Measurements from ENCODE around the gene STX2. TPM values are rescaled to one million over a fixed set of nuclear protein-coding genes. Genes with fewer than 3 reads are reported as not detected.

Gene STX2
- total RNA-seq, 1 donor from 2014 or later: 20.5 TPM

DNA sequence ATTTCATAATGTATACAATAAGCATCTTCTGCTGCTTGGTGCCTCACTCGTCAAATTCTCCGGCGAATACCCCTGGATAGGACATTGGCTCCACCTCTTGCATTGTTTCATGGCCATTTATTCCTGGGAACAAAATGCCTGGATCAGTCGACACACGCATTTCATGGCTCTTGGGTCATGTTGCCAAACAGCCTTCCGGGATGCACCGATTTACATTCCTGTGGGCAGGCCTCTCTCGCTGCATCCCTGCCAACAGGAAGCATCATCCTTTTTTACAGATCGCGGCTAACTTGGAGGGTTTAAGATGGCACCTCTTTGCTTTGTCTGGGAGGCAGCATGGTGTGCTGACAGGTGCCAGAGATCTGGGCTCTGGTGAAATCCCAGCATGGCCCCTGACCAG lies 90.3 kb downstream of the STX2 start:
- Mint-ChIP-seq H3K36me3 (ENCODE audit: insufficient read depth) (no peaks in the 10 kb centered on the region), H3K4me3 (ENCODE audit: low read depth) (no peak overlapping the region), H3K27me3 (peaks cover 33% of the 10 kb centered on the region), H3K27ac (no peak overlapping the region), H3K9me3 (ENCODE audit: low read depth) (no peaks in the 10 kb centered on the region), H3K4me1 (ENCODE audit: low read depth) (peaks cover 4% of the 10 kb centered on the region)
- DNase-seq (ENCODE audit: low spot score, unreplicated experiment): no peak
- TF ChIP-seq, protein P1, sequence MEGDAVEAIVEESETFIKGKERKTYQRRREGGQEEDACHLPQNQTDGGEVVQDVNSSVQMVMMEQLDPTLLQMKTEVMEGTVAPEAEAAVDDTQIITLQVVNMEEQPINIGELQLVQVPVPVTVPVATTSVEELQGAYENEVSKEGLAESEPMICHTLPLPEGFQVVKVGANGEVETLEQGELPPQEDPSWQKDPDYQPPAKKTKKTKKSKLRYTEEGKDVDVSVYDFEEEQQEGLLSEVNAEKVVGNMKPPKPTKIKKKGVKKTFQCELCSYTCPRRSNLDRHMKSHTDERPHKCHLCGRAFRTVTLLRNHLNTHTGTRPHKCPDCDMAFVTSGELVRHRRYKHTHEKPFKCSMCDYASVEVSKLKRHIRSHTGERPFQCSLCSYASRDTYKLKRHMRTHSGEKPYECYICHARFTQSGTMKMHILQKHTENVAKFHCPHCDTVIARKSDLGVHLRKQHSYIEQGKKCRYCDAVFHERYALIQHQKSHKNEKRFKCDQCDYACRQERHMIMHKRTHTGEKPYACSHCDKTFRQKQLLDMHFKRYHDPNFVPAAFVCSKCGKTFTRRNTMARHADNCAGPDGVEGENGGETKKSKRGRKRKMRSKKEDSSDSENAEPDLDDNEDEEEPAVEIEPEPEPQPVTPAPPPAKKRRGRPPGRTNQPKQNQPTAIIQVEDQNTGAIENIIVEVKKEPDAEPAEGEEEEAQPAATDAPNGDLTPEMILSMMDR (IDR thresholded peaks at IDR 0.05; ENCODE audit: unreplicated experiment): no peak

DNA sequence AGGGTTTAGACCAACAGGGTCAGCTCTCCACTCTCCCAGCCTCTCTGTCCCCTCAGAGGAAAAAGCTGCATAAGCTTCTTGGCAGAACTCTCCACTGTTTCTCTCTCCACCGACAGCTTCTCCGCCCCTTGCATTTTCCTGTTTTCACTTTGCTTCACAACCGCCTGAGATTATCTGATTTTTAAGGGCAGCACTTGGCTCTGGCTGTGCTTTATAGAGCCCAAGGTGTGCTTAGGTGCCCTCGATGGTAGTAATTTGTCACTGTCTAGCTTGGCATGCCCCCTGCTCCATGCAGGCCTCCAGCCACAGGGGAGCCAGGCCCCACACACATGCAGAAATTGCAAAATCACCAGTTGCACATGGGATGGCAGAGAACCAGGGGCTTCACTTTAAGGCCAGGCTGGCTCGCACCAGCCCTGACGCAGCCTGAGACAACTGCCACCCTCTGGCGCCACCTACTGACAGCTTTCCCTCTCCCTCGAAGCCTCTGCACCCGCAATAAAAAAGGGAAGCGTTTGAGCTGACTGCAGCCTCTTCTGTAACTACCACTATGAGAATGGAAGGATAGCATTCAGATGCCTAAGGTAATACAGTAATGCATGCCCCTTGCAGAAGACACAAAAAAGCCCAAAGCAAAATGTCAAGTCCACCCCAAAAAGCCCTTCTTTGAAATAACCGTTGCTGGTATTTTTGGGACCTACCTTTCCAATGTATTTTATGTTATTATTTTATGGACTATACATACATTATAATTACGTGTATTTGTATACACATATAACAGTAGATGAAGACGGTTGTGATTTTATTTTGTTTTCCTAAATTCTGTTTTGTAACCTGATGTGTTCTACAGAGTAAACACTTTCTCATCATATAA lies 90.9 kb downstream of the STX2 start:
- no peaks in the 10 kb centered on the region for H3K9me3 Mint-ChIP-seq (ENCODE audit: low read depth)
- no peak overlapping the region for H3K4me3 Mint-ChIP-seq (ENCODE audit: low read depth)
- peak; percentile 80 for DNase-seq (ENCODE audit: low spot score, unreplicated experiment)
- no peak overlapping the region for H3K27ac Mint-ChIP-seq
- H3K36me3 Mint-ChIP-seq (ENCODE audit: insufficient read depth): no peaks in the 10 kb centered on the region
- H3K27me3 Mint-ChIP-seq: peaks cover 33% of the 10 kb centered on the region
- TF ChIP-seq, protein P1 (IDR thresholded peaks at IDR 0.05; ENCODE audit: unreplicated experiment): peak; percentile 93
- H3K4me1 Mint-ChIP-seq (ENCODE audit: low read depth): peaks cover 4% of the 10 kb centered on the region

DNA sequence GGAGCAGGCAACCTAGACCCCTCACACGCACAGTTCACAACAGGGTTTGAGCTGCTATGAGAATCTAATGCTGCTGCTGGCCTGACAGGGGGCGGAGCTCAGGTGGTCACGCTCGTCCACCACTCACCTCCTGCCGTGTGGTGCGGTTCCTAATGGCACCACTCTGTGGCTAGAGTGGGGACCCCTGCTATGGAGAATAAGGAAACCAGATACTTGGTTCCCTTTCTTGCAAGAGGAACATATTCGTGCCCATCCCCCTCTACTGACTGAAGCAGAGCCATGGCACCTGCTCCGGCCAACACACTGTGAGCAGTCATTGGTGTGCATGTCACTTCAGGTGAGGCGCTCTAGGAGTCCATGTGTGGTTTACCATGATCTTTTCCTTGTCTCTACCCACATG lies 92.5 kb downstream of the STX2 start:
- Mint-ChIP-seq H3K27me3 (peaks cover 29% of the 10 kb centered on the region), H3K27ac (no peak overlapping the region), H3K4me1 (ENCODE audit: low read depth) (peaks cover 4% of the 10 kb centered on the region), H3K36me3 (ENCODE audit: insufficient read depth) (no peaks in the 10 kb centered on the region), H3K4me3 (ENCODE audit: low read depth) (no peak overlapping the region), H3K9me3 (ENCODE audit: low read depth) (no peaks in the 10 kb centered on the region)
- TF ChIP-seq, protein P1 (IDR thresholded peaks at IDR 0.05; ENCODE audit: unreplicated experiment): no peak
- DNase-seq (ENCODE audit: low spot score, unreplicated experiment): no peak

DNA sequence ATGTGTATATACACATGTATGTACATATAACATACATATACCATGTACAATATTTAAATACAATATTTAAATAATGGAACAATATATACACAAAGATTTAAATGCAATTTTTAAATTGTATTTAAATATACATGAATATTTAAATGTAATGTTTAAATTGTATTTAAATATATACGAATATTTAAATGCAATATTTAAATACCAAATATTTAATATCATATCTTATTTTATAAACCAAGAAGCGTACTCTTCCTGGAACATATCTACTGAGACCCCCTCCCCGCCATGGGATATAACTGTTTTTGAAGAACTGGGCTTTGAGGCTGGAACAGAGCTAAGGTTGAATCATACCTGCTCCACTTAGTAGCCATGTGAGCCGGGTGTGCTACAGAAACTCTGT lies 93.1 kb downstream of the STX2 start:
- Mint-ChIP-seq H3K27ac (no peak overlapping the region), H3K36me3 (ENCODE audit: insufficient read depth) (no peaks in the 10 kb centered on the region), H3K9me3 (ENCODE audit: low read depth) (no peaks in the 10 kb centered on the region), H3K4me3 (ENCODE audit: low read depth) (no peak overlapping the region), H3K4me1 (ENCODE audit: low read depth) (peaks cover 4% of the 10 kb centered on the region), H3K27me3 (peaks cover 27% of the 10 kb centered on the region)
- TF ChIP-seq, protein P1 (IDR thresholded peaks at IDR 0.05; ENCODE audit: unreplicated experiment): no peak
- DNase-seq (ENCODE audit: low spot score, unreplicated experiment): no peak

DNA sequence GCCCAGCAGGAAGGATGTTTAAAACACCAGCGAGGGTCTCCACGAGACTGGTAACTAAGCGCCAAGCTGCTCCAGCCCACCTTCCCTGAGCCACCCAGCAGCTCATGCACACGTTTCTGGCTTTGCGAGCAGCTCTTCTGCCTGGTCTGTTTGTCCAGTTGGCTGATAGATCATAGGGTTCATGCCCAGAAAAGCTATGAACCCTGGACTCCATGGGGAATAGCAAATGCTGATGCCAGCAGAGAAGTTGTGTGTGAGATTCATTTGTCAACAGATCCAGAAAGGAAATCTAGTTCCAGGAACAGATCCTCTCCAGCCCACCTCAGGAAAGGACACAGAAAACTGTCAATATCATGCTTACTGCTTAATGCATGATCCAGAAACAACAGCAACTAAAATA lies 94.8 kb downstream of the STX2 start:
- no peak overlapping the region for H3K27ac Mint-ChIP-seq
- TF ChIP-seq, protein P1 (IDR thresholded peaks at IDR 0.05; ENCODE audit: unreplicated experiment): no peak
- H3K4me3 Mint-ChIP-seq (ENCODE audit: low read depth): no peak overlapping the region
- peaks cover 3% of the 10 kb centered on the region for H3K9me3 Mint-ChIP-seq (ENCODE audit: low read depth)
- DNase-seq (ENCODE audit: low spot score, unreplicated experiment): no peak
- peaks cover 19% of the 10 kb centered on the region for H3K27me3 Mint-ChIP-seq
- H3K4me1 Mint-ChIP-seq (ENCODE audit: low read depth): peaks cover 4% of the 10 kb centered on the region
- no peaks in the 10 kb centered on the region for H3K36me3 Mint-ChIP-seq (ENCODE audit: insufficient read depth)

Measured in progenitor cell of endocrine pancreas (in vitro differentiated cells).